NCI-H187 (cell line): ENCODE measurements around the gene PSAP.

Experiments used
- DNase-seq, 2 experiments: peaks; one replicate each; lab custom pipeline; 2025; lab: John Stamatoyannopoulos, UW

PSAP gene

DNA sequence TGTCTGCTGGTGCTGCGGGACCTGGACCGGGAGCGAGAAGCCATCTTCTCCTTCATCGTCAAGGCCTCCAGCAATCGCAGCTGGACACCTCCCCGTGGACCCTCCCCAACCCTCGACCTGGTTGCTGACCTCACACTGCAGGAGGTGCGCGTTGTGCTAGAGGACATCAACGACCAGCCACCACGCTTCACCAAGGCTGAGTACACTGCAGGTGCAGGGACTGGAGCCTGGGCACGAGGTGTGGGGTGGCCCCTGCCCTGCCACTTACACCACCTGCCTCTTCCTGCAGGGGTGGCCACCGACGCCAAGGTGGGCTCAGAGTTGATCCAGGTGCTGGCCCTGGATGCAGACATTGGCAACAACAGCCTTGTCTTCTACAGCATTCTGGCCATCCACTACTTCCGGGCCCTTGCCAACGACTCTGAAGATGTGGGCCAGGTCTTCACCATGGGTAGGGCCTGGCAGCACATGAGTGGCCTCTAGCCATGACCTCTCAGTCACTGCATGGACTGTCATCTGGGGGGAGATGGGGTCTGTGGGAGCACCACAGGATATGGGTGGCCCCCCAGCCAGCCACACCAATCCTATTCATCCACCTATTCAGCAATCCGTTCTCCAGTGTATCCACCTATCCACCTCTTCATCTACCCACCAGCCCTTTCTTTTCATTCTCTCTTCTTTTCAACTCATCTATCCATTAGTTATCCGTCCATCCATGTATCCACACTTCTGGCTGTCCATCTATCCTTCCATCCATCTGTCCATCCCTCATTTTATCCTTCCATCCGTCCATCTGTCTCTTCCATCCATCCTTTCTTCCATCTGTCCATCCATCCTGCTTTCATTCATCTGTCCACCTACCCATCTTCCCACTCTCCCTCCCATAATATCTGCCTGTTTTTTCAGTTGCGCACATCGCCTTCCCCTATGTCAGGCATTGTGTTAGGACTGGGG lies 43.2 kb downstream of the PSAP start:
- no peak for DNase-seq

DNA sequence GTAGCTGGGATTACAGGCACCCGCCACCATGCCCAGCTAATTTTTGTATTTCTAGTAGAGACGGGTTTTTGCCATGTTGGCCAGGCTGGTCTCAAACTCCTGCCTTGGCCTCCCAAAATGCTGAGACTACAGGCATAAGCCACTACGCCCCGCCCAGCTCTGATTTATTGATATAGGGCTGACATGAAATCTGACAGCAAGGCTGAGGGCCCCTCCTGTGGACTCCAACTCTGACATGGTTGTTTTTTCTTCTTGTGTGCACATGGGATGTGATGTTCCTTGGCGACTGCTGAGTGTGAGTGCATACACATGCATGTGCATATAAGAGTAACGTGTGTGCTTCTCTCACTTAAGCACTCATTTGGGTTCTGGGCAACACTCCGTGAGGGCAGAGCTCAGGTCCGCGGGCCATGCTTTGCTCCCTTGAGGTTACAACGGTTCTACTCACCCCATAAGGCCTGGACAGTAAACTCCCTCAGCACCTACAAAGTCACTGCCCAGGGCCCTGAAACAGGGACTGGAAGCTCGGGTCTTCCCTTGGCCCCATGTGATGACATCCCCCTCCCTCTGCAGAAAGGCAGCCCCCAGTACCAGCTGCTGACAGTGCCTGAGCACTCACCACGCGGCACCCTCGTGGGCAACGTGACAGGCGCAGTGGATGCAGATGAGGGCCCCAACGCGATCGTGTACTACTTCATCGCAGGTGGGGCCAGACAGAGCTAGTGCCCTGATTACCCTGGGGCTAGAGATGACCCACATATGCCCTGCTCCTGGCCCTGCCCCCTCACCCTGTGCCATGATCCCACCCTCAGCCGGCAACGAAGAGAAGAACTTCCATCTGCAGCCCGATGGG lies 44.1 kb downstream of the PSAP start:
- DNase-seq, result no peak

DNA sequence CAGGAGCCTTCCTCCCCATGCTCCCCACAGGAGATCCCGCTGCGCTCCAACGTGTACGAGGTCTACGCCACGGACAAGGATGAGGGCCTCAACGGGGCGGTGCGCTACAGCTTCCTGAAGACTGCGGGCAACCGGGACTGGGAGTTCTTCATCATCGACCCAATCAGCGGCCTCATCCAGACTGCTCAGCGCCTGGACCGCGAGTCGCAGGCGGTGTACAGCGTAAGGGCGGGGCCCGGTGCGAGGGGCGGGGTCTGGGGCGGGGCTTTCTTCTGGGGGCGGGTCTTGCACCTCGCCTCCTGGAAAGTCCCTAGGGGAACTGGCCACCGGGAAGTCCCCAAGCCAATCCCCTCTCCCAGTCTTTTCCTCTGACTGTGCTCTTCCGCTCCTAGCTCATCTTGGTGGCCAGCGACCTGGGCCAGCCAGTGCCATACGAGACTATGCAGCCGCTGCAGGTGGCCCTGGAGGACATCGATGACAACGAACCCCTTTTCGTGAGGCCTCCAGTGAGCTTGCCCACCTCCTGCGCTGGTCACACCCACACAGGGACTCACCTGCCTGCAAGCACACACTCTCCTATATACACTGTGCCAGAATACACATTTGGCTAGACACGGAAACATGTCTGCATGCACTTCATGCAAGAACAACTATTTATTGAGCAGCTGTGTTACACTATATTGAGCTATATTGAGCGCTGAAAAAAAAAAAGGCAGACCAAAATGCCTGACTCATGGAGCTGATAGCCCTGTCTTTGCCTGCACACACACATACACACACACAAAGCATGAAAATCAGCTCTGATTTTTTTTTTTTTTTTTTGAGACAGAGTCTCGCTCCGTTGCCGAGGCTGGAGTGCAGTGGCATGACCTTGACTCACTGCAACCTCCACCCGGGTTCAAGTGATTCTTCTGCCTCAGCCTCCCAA lies 45.0 kb downstream of the PSAP start:
- no peak for DNase-seq

DNA sequence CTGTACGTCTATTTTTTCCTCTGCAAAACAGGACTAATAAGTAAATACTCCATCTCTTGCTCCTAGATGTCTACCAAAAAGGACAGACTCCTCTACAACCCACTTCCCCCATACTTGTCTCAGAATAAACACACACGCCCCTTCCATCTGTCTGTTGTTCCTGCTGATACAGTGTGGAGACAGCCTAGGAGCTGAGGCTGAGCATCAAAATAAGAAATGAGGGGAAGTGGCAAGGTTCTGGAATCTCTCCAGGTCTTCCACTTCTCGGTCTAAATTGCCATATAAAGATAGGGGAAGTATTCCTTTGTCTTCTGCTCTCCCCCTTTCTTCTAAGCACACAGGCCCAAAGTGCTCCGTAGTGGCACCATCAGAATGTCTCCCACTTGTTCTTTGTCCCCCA lies 47.0 kb downstream of the PSAP start:
- DNase-seq, result no peak

DNA sequence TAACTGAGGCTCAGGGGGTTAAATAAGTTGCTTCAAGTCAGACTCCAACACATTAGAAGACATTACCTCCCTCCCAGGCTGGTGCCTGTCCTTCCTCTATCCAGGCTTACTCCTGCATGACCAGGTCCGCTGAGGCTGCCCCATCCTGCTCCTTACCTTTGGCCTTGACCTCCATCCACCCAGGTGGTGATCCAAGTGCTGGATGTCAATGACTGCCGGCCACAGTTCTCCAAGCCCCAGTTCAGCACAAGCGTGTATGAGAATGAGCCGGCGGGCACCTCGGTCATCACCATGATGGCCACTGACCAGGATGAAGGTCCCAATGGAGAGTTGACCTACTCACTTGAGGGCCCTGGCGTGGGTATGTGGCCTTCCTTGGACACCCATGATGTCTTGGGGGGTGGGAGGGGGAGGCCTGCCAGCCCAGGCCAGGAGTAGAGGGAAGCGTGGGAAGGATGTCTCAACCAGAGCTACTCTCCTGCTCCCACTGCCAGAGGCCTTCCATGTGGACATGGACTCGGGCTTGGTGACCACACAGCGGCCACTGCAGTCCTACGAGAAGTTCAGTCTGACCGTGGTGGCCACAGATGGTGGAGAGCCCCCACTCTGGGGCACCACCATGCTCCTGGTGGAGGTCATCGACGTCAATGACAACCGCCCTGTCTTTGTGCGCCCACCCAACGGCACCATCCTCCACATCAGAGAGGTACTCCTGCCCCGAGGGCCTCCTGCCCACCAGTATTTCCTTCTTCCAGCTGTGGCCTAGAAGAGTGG lies 48.1 kb downstream of the PSAP start:
- DNase-seq, result no peak

DNA sequence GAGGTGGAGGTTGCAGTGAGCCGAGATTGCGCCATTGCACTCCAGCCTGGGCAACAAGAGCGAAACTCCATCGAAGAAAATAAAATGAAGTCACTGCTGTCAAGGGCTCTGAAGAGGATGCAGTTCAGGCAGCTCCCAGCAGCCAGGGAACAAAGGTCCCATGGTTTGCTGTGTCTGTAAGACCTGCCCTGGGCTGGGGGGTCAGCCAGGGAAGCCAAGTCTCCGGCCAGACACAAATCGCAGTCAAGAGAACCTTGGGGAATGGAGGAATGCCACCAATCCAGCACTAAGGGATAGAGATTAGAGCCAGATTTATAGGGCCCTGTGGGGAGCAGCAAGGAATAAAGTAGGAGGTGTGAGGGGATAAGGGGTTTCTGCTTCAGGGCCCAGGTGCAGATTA lies 48.8 kb downstream of the PSAP start:
- DNase-seq, result no peak

DNA sequence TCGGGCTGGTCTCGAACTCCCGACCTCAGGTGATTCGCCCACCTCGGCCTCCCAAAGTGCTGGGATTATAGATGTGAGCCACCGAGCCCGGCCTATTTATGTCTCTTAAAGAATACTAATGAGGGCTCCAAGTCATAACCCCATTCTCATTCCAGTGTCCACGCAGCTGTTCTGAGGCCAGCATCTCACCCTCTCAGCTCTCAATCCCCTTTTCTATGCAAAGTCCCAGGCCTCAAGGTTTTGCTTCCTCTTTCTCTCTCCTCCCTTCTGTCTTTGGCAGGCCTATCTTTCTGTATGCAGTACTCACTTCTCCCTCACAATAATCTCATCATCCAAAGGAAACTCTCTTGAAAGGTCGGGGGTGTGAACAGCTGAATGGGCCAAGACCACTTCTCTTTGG lies 49.7 kb downstream of the PSAP start:
- no peak for DNase-seq

DNA sequence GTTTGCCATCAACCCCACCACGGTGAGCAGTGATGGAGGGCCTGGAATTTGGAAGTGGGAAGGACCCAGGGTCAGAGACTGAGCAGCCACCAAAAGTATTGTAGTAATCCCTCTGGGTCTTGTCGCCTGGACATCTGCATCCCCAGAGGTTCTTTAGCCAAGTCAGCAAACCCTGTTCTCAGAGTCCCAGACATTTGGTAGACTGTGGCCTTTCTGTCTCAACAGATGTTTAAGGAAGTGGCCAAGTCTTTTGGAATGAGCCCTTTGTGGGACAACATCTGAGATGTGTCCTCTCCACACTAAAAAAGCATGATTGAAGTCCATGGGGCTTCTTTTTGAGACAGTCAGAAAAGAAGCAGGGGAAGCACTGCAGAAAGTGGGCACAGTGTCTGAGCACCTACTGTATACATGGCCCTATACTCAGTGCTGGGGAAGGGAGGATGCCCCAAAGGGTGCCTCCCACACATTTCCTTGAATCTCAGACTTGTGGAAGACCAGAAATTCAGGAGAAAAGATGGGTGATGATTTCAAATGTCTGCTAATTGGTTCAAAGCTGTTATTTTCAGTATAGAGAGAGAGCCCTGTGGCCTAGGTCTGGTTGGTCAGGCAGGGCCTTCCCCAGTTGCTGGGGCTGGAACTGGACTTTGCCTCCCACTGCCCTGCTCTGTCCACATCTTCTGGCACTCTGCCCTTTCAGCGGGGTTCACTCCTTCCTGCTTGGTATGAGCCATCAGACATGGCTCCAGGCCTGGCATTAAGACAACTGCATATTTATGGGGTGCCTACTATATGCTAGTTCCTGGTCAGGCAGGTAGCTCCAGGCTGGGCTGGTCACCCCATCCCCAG lies 51.2 kb downstream of the PSAP start:
- DNase-seq, result no peak

DNA sequence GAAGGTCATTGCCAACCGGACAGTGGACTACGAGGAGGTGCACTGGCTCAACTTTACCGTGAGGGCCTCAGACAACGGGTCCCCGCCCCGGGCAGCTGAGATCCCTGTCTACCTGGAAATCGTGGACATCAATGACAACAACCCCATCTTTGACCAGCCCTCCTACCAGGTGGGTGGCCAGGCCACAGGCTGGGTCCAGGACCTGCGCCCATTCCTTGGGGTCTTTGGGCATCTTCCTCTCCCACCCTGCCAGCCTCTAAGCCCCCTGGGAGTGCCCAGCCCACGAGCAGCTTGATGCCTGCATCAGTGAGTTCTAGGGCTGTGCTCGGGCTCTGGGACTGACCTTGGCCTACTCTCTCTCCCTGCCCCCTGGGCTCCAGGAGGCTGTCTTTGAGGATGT lies 51.9 kb downstream of the PSAP start:
- no peak for DNase-seq

DNA sequence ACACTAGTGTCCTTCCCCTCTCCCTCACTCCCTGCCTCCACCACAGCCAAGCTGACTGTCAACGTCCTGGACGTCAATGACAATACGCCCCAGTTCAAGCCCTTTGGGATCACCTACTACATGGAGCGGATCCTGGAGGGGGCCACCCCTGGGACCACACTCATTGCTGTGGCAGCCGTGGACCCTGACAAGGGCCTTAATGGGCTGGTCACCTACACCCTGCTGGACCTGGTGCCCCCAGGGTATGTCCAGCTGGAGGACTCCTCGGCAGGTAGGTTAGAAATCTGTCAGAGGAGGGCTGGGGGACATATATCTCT lies 52.8 kb downstream of the PSAP start:
- DNase-seq, result no peak

DNA sequence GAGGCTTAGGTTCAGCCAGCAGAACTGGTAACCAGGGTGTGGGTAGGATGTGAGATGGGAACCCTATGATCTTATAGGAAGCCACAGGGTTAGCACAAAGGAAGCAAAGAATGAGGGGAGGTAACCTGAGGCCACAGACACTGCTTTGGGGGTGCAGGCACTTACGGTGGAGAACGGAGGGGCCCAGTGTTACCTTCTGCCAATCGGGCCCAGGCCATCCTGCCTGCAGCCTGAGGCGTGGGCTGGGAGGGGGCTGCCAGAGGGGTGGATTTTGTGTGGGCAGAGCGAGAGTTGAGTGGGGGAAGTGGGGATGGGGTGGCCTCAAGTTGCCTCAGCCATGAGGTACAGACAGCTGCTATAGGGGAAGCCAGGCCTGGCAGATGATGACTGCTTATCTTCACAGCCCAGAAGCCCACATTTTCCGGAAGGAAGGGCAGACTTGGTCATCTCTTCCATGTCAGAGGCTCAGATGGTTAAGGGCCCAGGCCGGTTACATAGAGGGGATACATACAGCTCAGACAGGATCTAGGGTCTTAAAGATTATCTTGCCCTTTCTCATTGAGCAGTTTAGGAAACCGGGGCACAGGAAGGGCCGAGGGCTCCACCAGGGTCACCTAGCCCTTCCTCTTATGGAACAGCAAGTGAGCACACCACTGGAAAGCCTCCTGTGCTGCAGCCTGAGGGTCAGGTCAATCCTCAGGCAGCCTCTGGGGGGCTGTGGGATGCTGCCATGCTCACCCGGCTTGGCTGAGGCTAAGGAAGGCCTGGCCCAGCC lies 53.3 kb downstream of the PSAP start:
- DNase-seq, result no peak

DNA sequence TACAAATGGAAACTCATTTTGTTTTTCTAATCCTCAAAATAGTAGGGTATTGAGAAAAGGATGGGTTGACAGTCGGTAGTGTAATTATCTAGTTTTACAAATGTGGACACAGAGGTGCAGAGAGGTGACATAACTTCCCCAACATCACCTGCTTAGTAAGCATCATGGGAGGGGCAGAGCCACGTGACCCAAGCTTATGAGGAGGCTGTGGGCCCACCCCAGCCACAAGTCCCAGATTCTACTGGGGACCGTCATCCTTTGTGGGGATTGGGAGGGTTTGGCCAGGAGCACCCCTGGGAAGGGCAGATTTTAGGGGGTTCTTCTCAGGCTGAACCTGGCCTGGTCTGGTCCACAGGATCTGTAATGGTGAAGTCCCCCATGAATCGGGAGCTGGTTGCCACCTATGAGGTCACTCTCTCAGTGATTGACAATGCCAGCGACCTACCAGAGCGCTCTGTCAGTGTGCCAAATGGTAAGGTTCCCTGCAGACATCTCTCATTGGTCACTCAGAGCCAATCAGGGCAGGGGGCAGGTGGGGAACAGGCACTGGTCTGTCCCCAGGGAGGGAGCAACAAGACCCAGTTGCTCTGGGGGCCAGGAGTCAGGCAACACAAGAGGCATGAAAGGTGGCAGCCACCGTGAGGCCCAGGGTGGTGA lies 54.2 kb downstream of the PSAP start:
- DNase-seq, result no peak

DNA sequence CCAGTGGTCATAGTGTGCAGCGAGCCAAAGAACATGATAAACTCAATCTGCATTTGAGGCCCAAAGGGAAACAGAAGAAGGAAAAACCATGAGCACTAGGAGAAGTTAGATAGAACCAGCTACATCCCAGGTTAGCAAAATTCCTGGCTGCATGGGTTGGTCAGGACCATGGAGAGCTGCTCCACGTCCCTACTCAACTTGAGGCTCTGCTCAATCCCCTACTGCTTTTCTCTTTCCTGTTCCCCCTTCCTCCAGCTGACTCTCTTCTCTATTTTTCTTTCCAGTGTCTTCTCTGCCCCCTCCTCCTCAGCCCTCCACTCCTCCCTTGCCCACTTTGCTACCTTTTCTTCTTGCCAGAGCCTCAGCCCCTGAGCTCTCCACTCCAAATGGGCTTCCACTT lies 55.8 kb downstream of the PSAP start:
- no peak for DNase-seq

DNA sequence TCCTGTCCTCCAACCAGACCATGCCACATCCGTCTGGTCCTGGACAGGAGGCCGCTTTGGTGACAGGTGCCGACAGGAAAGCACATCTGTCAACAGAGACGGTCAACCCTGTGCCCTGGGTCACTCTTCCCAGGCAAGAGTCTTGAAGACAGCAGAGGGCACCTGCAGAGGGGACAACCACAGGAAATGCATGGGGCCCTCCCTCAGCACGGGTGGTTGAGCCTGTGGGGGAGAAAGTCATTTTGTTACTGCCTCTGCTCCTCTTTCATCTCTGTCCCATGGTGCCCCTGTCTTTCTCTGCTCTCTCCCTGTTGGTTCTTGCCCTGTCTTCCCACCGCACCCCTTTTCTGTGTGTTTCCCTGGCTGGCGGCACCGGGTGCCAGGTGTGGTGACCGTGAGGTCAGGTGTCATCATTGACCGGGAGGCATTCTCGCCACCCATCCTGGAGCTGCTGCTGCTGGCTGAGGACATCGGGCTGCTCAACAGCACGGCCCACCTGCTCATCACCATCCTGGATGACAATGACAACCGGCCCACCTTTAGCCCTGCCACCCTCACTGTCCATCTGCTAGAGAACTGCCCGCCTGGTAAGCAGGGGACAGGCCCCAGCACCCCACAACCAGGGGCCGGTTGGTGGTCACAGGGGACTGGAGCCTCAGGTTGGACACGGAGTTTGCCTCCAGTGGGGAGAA lies 60.2 kb downstream of the PSAP start:
- DNase-seq, result no peak

DNA sequence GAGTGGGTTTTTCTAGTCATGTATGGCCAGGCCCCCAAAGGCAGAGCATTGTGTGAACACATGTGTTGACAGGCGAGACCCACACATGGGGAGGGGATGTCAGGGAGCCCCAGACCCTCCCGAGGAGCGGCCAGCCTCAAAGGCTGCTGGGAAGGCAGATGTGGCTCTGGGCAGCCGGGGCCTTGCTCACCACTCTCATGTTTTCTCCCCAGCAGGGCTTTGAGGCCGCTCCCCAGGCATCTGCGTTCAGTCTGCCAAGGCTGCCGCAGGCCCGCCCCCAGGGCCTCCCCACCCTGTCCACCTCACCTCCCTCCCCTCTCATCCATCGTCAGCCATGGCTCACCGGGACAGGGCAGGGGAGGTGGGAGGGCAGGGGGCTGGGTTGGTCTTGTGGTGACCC lies 61.2 kb downstream of the PSAP start:
- no peak for DNase-seq

DNA sequence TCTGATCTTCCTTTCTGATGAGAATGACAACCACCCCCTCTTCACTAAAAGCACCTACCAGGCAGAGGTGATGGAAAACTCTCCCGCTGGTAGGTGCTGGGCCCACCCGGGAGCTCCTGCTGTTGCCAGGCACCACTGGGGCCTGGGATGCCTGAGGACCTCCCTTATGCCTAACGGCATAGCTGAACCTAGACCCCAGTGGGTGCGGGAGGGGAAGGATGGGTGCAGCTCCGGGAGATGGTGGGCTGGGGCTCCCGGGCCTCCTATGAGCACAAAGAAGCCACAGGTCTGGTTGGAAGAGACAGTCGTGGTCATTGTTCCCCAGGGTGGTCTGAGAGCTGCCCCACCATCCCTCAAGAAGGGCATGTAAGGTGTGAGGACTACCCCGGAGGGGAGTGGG lies 62.1 kb downstream of the PSAP start:
- no peak for DNase-seq

DNA sequence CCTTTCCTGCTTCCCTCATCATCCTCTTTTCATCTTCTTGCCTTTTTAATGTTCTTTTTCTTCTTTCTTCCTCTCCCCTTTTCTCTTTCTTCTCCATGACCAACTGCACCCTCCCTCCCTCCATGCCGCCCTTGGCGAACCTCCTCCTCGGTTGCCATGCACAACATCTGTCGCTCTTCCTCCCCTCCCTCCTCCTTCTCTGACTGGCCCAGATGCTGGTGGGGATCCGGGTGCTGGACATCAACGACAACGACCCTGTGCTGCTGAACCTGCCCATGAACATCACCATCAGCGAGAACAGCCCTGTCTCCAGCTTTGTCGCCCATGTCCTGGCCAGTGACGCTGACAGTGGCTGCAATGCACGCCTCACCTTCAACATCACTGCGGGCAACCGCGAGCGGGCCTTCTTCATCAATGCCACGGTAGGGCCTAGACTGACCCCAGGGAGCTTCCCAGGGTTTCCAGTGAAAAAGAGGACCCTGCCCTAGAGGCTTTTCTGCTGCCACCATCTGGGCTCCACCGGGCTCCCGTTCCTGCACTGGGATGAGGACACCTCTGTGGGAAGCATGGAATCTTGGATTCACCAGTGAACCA lies 66.3 kb downstream of the PSAP start:
- no peak for DNase-seq
